NCI-H2029 (cell line): Measurements from ENCODE around the gene PCDHGA2.
"Not testable (repeated sequence)": the region's sequence is repeated elsewhere in the genome, so short reads cannot be mapped to it uniquely, and the experiment has no call there.

Experiments
- DNase-seq: peaks from one replicate; lab custom pipeline; 2025; lab: John Stamatoyannopoulos, UW

PCDHGA2 gene

DNA sequence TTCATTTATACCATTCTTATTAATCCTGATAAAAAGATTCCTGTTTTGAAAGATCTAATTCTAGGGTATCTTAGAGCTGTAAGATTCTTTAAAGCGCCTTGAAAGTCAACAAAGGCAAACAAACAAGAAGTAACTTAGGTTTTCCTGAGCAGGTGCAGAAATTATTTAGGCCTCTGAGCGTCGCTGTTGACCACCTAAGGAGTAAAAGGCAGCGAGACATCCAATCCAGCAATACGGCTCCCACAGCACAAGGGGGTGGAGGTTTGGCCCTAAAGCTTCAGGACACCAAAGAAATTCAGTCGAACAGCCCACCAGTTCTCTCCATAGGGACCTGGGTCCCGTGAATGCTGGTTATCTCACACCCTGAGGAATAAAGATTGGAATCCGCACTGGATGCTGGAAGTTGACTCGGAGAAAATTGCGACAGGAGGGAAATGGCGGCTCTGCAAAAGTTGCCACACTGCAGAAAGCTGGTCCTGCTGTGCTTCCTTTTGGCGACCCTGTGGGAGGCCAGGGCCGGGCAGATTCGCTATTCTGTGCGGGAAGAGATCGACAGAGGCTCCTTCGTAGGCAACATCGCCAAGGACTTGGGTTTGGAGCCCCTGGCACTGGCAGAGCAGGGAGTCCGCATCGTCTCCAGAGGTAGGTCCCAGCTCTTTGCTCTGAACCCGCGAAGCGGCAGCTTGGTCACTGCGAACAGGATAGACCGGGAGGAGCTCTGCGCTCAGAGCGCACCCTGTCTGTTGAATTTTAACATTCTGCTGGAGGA lies at the start of gene PCDHGA2:
Gene PCDHGA2 (plus strand): TSS at position 223 of the 769 bp plus-strand sequence.
- DNase-seq = no peak

DNA sequence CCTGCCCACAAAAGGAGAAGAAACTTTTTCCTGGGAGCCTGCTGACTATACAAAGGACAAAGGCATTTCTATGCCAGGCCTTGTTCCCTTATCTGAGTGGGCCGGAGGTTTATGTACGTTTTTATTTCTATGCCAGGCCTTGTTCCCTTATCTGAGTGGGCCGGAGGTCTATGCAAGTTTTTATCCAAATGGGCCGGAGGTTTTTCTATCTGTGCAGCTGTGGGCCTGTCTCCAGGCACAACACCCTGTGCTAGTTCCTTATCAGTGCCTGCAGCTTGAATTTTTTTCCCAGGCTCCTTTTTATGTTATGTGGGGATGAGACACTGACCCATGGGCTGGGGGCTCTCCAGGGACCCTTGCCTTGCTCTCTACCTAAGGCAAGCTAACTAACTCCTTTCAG lies 40.2 kb upstream of the PCDHGA2 start:
- no peak for DNase-seq

DNA sequence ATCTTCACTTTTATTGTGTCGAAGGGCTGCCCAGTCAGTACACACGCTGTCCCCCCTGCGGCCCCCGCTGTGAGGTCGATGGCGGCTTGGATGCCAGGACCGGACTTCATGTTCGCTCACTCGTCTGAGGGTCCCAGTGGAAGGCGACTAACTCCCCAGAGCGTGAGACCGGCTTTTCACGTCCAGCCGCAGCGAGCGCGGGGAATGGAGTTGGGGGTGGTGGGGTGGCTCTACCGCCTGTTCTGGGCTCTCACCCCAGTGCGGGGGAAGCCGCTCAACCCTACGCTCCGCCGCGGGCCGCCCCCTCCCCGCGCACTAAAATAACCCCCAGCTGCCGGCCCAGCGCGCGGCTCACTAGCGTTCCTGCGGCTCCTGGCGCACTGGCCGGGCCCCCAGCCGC lies 34.8 kb upstream of the PCDHGA2 start, which contains the start of gene SLC25A2:
Gene SLC25A2 (minus strand): TSS at position 294 of the 400 bp plus-strand sequence. CDS start 184 bp downstream, at position 110.
- no peak for DNase-seq

DNA sequence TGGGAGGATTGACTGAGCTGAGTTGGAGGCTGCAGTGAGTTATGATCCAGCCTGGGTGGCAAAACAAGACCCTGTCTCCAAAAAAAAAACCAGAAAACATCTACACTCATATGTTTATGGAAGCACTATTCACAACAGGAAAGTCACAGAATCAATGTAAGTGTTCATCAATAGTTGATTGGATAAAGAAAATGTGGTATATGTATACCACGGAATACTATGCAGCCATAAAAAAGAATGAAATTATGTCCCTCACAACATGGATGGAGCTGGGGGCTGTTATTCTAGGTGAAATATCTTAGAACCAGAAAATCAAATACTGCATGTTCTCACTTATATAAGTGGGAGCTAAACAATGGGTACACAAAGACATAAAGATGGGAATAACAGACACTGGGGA lies 31.9 kb upstream of the PCDHGA2 start:
- DNase-seq = no peak

DNA sequence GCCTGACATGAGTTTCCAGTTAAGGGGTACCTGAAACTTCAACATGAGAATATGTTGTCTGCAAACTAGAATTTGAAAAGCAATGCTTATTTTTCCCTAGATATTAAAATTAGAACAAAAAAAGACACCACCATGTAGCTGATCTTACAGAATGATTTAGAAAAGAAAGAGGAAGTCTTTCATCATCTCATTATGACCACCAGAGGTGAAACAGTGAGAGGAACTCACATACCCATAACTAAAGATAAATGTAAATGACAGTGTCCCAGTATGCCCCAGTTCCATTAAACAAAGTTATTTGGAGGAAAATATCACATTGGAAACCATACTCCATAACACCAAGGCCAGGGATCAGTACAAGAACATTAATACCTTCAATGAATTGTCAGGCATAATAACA lies 24.8 kb upstream of the PCDHGA2 start:
- DNase-seq = no peak

DNA sequence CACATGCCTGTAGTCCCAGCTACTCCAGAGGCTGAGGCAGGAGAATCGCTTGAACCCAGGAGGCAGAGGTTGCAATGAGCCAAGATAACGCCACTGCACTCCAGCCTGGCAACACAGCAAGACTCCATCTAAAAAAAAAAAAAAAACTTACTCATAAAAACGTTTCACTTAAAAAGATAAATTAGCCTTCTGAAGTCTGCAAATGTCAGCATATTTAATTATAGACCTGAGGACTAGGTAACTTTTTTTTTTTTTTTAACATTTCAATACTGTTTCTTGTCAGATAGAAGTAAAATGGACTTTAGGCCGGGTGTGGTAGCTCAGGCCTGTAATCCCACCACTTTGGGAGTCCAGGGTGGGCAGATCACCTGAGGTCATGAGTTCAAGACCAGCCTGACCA lies 21.6 kb upstream of the PCDHGA2 start:
- DNase-seq = not testable (repeated sequence)

DNA sequence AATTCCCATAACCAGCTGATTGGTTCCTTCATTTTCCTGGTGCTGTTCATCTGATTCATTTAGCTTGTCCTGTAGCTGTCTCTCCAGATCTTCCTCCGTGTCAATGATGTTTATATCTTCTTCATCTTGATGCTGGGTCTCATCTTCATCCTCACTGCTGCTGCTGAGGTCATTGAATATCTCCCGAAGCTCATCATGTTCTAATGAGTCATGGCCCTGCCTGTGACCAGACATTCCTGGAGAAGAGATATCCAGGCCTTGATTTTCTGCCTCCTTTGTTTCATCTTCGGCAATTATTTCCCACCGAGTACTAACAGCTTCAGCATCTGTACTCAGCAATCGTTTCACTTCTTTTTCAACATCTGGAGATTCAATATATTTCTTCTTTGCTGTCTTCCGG lies 19.4 kb upstream of the PCDHGA2 start:
- no peak for DNase-seq

DNA sequence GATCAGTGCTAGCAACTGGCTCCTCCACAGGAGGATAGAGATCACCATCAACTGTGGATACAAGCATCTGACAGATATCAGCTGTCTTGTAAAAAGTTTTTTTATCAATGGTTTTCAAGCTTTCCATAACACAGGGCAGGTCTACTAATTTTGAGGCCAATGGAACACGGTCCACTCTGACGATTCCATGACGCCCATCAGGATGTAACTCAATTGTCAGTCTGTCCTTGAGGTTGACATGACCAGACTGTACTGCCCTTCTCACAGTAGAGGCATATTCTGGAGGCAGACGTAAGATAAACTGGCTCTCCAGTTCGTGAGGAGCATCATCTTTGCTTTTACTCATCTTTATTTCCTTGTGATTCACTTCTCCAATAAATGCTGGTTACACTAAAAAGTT lies 18.9 kb upstream of the PCDHGA2 start:
- DNase-seq = no peak

DNA sequence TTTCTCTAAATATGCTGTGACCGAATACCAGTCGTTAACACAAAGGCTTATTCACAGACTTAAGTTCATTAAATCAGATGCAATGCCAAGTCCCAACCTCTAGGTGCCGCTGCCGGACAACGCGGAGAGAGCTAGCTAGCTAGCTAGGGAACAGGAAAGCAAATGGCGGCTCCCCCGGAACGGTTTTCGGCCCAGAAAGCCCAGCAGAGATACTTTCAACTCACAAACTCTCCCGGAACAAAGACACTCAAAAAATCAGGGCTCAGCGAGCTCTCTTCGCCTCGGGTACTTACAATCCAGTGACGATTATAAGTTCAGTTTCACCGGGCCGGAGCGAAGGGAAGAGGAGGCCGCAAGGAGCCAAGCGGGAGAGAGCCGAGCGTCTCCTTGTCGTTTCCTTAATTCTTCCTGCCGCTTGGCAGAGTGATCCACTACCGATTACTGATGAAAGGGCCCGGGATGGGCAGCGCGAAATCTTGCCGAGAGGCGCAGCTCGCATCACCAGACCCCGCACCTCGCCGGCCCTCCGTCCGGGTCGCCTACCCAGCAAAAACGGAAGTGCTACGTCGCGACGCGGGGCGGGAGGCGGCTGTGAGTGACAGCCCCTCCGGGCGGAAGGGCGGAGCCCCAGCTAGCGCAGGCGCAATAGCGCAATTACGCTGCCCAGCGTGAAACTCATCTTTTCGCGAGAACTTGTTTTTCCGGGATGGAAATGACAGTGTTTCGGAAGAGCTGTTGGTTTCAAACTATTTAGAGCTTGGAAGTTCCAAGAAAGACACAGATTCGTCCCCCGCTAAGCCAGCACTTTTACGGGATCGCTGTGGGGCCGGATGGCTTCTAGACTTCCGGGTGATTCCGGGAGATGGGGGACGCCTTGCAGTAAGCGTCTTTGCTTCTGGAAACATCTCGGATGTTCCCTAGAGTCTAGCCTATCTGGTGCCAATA lies 18.1 kb upstream of the PCDHGA2 start, which contains the start of gene TAF7:
Gene TAF7 (minus strand): TSS at position 560 of the 945 bp plus-strand sequence. CDS start 740 bp downstream, outside the sequence.
- peak; percentile 87 for DNase-seq

DNA sequence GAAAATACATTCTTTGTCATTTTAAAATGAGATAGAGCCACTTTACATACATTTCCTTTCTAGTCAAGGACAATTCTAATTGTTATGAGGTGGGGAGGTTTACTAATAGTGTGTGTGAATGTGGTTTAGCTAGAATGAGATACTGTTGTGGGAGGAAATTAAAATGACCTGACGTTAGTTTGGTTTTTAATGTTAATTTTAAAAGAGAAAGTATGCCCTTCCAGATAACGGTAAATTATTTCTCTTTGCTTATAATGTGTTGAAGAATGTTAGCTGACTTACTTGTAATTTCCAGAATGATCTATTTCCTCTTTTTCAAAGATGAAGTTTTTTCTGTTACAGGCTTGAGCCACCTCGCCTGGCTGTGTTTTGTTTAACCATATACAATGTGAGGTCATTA lies 16.3 kb upstream of the PCDHGA2 start:
- no peak for DNase-seq

DNA sequence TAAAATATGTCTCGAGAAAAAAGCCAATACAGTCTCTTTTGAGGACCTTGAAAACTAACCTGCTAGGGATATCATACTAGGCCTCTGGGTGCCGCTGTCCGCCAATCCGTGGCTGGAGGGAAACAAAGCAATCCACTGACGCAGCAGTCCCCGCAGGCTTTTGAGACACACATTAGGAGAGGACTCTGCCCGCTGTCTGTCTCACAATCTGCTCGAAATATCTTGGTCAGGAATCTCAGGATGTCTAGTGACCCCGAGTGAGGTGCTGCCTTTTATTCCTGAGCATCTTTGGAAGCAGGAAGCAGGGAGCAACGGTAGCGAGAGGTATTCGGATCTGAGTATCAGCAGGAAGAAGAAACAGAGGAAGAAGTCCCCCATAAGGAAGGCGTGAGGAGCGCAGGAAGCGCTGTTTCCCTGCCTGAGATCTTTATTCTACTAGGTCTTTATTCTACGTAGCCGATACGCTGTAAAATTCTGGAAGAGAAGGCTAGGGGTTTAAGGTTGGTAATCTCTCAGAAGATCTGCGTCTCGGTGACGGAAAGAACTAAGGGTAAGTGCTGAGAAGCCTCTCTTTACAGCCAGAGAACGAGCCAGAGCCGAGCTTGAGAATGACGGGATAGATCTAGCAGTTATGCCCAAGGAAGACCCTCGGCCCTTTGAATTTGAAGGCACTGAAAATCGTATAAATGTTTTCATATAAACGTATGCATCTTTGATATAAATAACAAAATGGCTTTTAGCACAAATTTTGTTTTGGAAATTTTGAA lies 12.3 kb upstream of the PCDHGA2 start:
- DNase-seq = peak; percentile 39

DNA sequence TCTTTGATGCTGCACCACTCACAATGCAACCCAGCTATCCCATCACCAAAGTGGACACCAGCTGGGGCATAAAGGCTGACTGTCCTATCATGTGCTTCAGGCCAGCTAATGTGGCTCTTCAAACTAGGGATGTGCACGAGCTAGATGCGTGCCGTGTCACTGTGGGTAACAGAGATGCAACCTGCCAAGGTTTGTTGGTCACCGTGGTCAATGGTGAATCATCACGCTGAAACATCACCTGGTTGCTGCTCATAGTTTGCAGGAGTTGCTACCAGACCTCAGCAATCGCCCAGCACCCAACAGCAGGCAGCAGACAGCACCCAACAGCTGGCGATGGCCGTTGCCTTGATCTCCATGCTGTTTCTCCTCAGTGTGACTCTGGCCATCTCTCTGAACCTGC lies 10.3 kb upstream of the PCDHGA2 start:
- DNase-seq = no peak

DNA sequence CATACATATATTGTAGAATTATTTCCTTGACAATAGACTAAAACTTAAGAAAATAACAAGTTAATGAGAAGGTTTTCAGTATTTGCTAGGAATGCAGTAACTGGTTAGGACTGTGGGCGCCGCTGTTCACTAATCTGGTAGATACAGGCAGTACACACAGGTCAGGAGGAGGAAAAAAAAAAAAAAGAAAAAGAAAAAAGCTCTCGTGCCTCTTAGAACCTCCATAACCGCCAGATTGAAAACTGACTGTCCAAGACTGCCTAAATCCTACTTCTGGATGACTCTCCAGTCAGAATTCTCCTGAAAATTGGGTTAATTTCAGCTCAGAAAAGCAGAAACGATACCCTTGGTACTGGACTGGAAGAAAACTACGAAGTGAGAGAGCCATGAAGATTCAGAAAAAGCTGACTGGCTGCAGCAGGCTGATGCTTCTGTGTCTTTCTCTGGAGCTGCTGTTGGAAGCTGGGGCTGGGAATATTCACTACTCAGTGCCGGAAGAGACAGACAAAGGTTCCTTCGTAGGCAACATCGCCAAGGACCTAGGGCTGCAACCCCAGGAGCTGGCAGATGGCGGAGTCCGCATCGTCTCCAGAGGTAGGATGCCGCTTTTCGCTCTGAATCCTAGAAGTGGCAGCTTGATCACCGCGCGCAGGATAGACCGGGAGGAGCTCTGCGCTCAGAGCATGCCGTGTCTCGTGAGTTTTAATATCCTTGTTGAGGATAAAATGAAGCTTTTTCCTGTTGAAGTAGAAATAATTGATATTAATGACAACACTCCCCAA lies 8.1 kb upstream of the PCDHGA2 start, which contains the start of gene PCDHGA1:
Gene PCDHGA1 (plus strand): TSS at position 216 of the 782 bp plus-strand sequence.
- no peak for DNase-seq

DNA sequence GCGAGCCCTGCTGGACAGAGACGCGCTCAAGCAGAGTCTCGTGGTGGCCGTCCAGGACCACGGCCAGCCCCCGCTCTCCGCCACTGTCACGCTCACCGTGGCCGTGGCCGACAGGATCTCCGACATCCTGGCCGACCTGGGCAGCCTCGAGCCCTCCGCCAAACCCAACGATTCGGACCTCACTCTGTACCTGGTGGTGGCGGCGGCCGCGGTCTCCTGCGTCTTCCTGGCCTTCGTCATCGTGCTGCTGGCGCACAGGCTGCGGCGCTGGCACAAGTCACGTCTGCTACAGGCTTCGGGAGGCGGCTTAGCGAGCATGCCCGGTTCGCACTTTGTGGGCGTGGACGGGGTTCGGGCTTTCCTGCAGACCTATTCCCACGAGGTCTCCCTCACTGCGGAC lies 6.0 kb upstream of the PCDHGA2 start:
- not testable (repeated sequence) for DNase-seq

DNA sequence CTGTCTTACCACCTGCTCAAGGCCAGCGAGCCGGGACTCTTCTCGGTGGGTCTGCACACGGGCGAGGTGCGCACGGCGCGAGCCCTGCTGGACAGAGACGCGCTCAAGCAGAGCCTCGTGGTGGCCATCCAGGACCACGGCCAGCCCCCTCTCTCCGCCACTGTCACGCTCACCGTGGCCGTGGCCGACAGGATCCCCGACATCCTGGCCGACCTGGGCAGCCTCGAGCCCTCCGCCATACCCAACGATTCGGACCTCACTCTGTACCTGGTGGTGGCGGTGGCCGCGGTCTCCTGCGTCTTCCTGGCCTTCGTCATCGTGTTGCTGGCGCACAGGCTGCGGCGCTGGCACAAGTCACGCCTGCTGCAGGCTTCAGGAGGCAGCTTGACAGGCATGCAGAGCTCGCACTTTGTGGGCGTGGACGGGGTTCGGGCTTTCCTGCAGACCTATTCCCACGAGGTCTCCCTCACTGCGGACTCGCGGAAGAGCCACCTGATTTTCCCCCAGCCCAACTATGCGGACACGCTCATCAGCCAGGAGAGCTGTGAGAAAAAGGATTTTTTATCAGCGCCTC lies 2.3 kb downstream of the PCDHGA2 start:
- DNase-seq = not testable (repeated sequence)

DNA sequence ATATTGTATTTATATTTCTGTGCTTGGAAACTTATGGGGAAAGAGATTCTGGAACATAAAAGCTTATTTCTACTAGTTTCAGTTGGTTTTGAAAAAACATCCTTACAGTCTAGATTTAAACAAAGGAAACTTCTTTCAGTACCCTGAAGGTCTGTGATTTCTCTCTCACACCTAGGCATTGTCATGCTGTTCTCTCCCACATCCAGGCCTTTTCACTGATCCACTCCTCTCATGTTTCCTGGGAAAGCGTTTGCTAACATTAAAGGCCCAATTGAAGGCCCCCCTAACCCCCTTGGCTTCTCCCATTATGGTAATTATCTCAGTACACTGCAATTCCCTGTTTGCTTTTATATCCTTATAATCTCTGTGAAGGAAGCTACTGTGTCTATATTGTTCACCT lies 4.2 kb downstream of the PCDHGA2 start:
- DNase-seq = no peak

DNA sequence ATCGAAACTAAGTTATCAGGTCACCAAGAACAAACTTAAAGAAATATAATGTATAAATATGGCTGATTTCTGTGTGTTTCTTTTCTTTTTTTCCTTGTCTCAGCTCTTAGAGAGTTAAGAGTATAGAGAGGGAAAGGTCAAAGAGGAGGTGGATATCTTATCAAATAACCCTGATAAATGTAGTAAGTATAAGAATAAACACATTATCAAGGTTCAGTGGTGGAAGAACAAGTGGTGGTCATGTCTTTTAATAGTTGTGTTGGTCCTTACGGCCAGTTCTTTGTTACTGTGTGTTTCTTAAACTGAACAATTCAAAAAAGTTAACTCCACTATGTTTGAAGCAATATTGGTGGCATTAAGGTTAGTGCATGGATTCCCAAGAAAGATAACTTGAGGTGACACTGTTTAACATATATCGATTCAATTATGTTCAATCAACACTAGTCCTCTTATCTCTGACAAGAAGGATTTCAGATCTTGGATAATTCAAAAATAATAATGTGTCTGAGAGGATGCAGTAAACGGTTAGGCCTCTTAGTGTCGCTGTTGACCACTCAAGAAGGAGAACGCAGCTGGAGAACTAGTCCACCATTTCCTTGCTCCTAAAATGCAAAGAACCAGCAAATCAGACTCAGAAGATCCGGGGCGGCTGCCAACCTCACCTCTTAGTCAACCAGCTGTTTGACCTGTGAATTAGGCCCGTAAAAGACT lies 4.8 kb downstream of the PCDHGA2 start, which contains the start of gene PCDHGA3:
Gene PCDHGA3 (plus strand): TSS at position 588 of the 711 bp plus-strand sequence. CDS start 205 bp downstream, outside the sequence.
- no peak for DNase-seq

DNA sequence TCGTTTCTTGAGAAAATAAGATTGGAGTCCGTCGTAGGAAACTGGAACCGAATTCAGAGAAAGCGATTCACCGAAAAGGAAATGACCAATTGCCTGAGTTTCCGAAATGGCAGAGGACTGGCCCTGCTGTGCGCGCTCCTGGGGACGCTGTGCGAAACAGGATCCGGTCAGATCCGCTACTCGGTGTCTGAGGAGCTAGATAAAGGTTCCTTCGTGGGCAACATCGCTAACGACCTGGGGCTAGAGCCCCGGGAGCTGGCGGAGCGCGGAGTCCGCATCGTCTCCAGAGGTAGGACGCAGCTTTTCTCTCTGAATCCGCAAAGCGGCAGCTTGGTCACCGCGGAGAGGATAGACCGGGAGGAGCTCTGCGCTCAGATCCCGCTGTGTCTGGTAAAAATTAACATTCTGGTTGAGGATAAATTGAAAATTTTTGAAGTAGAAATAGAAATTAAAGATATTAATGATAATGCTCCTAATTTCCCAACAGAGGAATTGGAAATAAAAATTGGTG lies 5.4 kb downstream of the PCDHGA2 start:
- no peak for DNase-seq

DNA sequence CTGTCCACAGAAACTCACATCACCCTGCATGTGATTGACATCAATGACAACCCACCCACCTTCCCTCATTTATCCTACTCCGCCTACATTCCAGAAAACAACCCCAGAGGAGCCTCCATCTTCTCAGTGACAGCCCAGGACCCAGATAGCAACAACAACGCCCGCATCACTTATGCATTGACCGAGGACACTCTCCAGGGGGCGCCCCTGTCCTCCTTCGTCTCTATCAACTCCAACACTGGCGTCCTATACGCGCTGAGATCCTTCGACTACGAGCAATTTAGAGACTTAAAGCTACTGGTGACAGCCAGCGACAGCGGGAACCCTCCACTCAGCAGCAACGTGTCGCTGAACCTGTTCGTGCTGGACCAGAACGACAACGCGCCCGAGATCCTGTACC lies 6.8 kb downstream of the PCDHGA2 start:
- DNase-seq = no peak

DNA sequence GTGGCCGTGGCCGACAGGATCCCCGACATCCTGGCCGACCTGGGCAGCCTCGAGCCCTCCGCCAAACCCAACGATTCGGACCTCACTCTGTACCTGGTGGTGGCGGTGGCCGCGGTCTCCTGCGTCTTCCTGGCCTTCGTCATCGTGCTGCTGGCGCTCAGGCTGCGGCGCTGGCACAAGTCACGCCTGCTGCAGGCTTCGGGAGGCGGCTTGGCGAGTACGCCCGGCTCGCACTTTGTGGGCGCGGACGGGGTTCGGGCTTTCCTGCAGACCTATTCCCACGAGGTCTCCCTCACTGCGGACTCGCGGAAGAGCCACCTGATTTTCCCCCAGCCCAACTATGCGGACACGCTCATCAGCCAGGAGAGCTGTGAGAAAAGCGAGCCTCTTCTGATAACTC lies 7.5 kb downstream of the PCDHGA2 start:
- DNase-seq = not testable (repeated sequence)
